Bronchial epithelial cell (primary cell): Measurements from ENCODE around the gene OR51Q1. TPM values are rescaled to one million over a fixed set of nuclear protein-coding genes. Genes with fewer than 3 reads are reported as not detected.

ENCODE experiments used
- DNase-seq: peaks from one replicate; pipeline ENCODE4 v3.0.0-alpha.2; 2010; ENCODE audit warnings: low read depth
- FAIRE-seq: peaks from 2 replicates; lab custom pipeline; 2011; peaks lifted over from hg19 to GRCh38; lab: Jason Lieb, UNC
- H3K27me3 ChIP-seq: 2 replicates; pipeline ENCODE4 v1.5.1; 2011; ENCODE audit warnings: low read length; ENCODE audit not compliant: control insufficient read depth, insufficient read depth
- H3K36me3 ChIP-seq: 2 replicates; pipeline ENCODE4 v1.5.1; 2011; ENCODE audit warnings: low read length; ENCODE audit not compliant: control insufficient read depth, insufficient read depth
- H3K4me3 ChIP-seq: 2 replicates; pipeline ENCODE4 v1.5.1; 2011; ENCODE audit warnings: mild to moderate bottlenecking, low read depth, low read length, control low read depth
- total RNA-seq: library from RNA; depleted of rRNA; stranded (reverse); fragments of >200 nt; gene quantifications from 2 replicates; pipeline ENCODE4 v1.2.1, GENCODE V29; 2014
- TF ChIP-seq, protein P1 (sequence below): IDR thresholded peaks from 2 replicates; pipeline ENCODE4 v1.5.1; 2011; ENCODE audit warnings: mild to moderate bottlenecking, moderate library complexity, low read length, control low read depth, inconsistent platforms; ENCODE audit not compliant: insufficient read depth, severe bottlenecking

Gene OR51Q1
- total RNA-seq, 1 donor from 2014 or later = not detected

GRCh38 chr11:5394091-5394490, 27.8 kb upstream of the OR51Q1 start:
- DNase-seq (no peak), FAIRE-seq (no peak)
- H3K27me3 ChIP-seq = no peaks in the 10 kb centered on the region
- H3K4me3 ChIP-seq = no peak overlapping the region
- H3K36me3 ChIP-seq = no peaks in the 10 kb centered on the region
- TF ChIP-seq, protein P1, sequence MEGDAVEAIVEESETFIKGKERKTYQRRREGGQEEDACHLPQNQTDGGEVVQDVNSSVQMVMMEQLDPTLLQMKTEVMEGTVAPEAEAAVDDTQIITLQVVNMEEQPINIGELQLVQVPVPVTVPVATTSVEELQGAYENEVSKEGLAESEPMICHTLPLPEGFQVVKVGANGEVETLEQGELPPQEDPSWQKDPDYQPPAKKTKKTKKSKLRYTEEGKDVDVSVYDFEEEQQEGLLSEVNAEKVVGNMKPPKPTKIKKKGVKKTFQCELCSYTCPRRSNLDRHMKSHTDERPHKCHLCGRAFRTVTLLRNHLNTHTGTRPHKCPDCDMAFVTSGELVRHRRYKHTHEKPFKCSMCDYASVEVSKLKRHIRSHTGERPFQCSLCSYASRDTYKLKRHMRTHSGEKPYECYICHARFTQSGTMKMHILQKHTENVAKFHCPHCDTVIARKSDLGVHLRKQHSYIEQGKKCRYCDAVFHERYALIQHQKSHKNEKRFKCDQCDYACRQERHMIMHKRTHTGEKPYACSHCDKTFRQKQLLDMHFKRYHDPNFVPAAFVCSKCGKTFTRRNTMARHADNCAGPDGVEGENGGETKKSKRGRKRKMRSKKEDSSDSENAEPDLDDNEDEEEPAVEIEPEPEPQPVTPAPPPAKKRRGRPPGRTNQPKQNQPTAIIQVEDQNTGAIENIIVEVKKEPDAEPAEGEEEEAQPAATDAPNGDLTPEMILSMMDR = no peak

DNA sequence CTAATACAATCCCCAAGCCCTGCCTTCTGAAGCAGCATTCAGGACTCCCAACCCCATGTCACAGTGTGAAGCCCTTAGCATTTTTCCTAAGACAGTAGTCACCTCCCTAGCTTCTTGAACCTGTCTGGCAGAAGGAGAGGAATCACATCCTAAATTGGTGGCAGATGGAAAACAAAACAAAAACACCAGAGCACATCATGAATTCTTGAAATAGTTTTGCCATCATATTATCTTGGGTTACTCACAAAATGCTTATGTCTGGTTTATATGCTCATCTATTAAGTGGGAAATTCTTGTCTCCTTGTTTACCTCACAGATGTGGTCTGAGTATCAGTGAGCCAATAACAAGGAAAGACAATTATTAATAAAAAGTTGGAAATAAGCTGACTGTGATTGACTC, 23.0 kb upstream of the OR51Q1 start:
- DNase-seq = no peak
- Histone ChIP-seq H3K27me3 (no peaks in the 10 kb centered on the region), H3K4me3 (no peak overlapping the region), H3K36me3 (no peaks in the 10 kb centered on the region)
- FAIRE-seq = peak; percentile 40
- TF ChIP-seq, protein P1 = no peak

DNA sequence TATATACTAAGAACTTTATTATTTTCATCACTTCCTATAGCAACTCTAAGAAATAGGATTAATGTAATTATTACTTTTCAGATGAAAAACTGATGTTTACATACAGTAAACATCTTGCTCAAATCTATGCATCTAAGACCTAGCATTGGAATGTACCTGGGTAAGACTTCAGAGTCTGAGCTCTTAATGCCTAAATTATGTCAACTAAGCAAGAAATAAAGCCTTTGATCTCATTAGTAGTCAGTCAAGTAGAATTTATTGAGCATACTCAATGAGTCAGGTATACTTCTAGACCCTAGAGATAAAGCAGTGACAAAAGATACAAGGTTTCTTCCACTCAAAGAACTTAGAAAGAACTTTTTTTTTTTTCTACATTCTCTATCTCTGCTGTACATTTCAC, 16.7 kb upstream of the OR51Q1 start:
- H3K36me3 ChIP-seq = no peaks in the 10 kb centered on the region
- H3K27me3 ChIP-seq = no peaks in the 10 kb centered on the region
- DNase-seq (no peak), FAIRE-seq (no peak)
- no peak overlapping the region for H3K4me3 ChIP-seq
- TF ChIP-seq, protein P1 = no peak

- no peak for FAIRE-seq
These were observed 918 bp upstream of the OR51Q1 start for GRCh38 chr11:5420993-5421392.

GRCh38 chr11:5423131-5423530, 1.2 kb downstream of the OR51Q1 start:
- H3K4me3 ChIP-seq = no peak overlapping the region
- DNase-seq (no peak), FAIRE-seq (no peak)
- TF ChIP-seq, protein P1 = no peak
- no peaks in the 10 kb centered on the region for H3K27me3 ChIP-seq
- no peaks in the 10 kb centered on the region for H3K36me3 ChIP-seq

More at GRCh38 chr11:5420993-5421392, 918 bp upstream of the OR51Q1 start:
- Histone ChIP-seq H3K27me3 (no peaks in the 10 kb centered on the region), H3K4me3 (no peak overlapping the region), H3K36me3 (no peaks in the 10 kb centered on the region)
- peak; percentile 3 for DNase-seq
- TF ChIP-seq, protein P1 = no peak

DNA sequence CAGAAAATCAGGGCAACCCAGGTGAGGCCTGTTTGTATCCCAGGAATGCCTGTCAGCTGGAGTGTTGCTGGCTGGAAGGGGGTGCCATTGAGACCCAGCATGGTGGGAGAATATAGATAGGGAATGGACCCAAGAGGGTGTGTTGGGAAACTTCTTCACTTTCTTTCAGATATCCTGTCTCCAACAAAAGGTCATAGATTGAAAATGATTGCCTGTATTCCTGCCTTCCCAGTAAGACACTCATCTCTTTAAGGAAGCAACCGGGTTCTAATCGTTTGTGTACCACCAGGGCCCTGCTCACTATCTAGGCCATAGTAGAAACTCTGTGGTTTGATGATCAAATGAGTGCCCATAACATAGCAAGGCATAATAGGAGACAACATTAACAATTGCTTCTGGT, 19.5 kb downstream of the OR51Q1 start, which contains the start of gene OR51I1:
Gene OR51I1, minus strand, starts transcription at position 101 of the 400 bp plus-strand sequence. Its CDS starts 0 bp downstream, at position 101.
- TF ChIP-seq, protein P1 = no peak
- Histone ChIP-seq H3K27me3 (no peaks in the 10 kb centered on the region), H3K4me3 (no peak within 1 kb of the TSS), H3K36me3 (no peaks in the 10 kb centered on the region)
- FAIRE-seq (no peak), DNase-seq (no peak)
